Measurements from ENCODE around the gene HLA-B. TPM values are rescaled to one million over a fixed set of nuclear protein-coding genes. Genes with fewer than 3 reads are reported as not detected.
A peak's percentile ranks its signal among the peaks of the same experiment; 100 is the strongest.

Gene HLA-B
- total and polyA plus RNA-seq, 7 experiments from 2014 or later: 5,136 to 7,459 (median 5,516) TPM

DNA sequence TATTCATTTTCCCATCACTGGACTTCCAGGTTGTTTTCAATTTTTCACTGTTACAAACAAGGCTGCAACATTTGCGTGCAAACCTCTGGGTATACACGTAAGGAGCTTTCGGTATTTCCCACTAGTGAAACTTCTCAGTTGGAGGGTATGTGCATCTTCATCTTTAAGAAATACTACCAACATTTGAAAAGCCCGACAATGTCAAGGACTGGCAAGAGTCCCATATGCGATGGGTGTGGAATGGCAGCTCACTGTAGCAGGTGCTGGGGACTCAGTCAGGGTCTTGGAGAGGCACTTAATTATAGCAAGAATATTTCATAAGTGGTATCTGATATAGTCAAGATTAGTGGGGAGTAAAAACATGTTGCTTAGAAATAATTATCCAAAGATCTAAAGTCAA is 8.9 kb upstream of the HLA-B start:
- peaks cover 0 to 8% (median 0%) of the 10 kb centered on the region in 11 donors for H3K9me3 Mint-ChIP-seq
- Histone ChIP-seq H3K9me3 (ENCODE audit: control insufficient read depth in 2 of 3, low read length in 3 of 3) (no peaks in the 10 kb centered on the region), H3K36me3 (ENCODE audit: control insufficient read depth in 2 of 3, insufficient read depth in 3 of 3, low read length in 3 of 3) (no peaks in the 10 kb centered on the region), H3K27ac (ENCODE audit: low read depth, low read length) (no peak overlapping the region), H3K27me3 (ENCODE audit: control insufficient read depth in 2 of 2, insufficient read depth in 2 of 2, low read length in 2 of 2) (no peaks in the 10 kb centered on the region), H3K4me3 (ENCODE audit: low read length) (no peak overlapping the region), H3K4me1 (ENCODE audit: control insufficient read depth in 2 of 2, insufficient read depth in 2 of 2, low read length in 2 of 2) (peaks cover 0 to 4% of the 10 kb centered on the region in 2 donors)
- ChIA-PET POLR2A (interaction anchor here (0.6 to 7.7 kb wide), 12 partner anchors 8 to 234 kb away, joined by 3 to 131 read pairs (median 15); partner anchors contain the start of gene PSORS1C2), CTCF (interaction anchor here (0.7 to 5.3 kb wide), 14 partner anchors 8 to 230 kb away, joined by 3 to 79 read pairs (median 6); partner anchors contain the start of genes HLA-B and PSORS1C2)
- no peak for DNase-seq
- peak overlapping the region in 1 of 9 donors; percentile 40 for H3K27ac Mint-ChIP-seq
- peak overlapping the region; percentile 24 to 92 (median 78) for H3K4me3 Mint-ChIP-seq
- peaks cover 4 to 32% (median 17%) of the 10 kb centered on the region in 7 donors for H3K4me1 Mint-ChIP-seq
- peaks cover 0 to 9% (median under 1%) of the 10 kb centered on the region in 5 donors for H3K36me3 Mint-ChIP-seq
- no peak for ATAC-seq
- H3K27me3 Mint-ChIP-seq: peaks cover 0 to 82% (median 19%) of the 10 kb centered on the region in 5 donors
- intact Hi-C loops (cut with micrococcal nuclease): loop anchor here (1.0 to 2.0 kb wide), 2 partner anchors 15 to 174 kb away; no protein-coding TSS in a partner anchor

- ATAC-seq (no peak), DNase-seq (no peak)
- no peak overlapping the region for H3K4me3 ChIP-seq (ENCODE audit: low read length)
- ChIA-PET POLR2A (interaction anchor here (0.6 to 7.7 kb wide), 6 partner anchors 10 to 1041 kb away, joined by 3 to 131 read pairs (median 10); no protein-coding TSS in a partner anchor), CTCF (interaction anchor here (1.2 to 5.3 kb wide), 2 partner anchors 168 to 219 kb away, joined by 3 to 79 read pairs; no protein-coding TSS in a partner anchor)
- H3K36me3 ChIP-seq (ENCODE audit: control insufficient read depth in 2 of 3, insufficient read depth in 3 of 3, low read length in 3 of 3): no peaks in the 10 kb centered on the region
- Mint-ChIP-seq H3K36me3 (peaks cover 0 to 16% (median 3%) of the 10 kb centered on the region in 5 donors), H3K9me3 (peaks cover 0 to 9% (median 2%) of the 10 kb centered on the region in 11 donors), H3K27me3 (peaks cover 0 to 70% (median 8%) of the 10 kb centered on the region in 5 donors), H3K4me1 (peaks cover 13 to 50% (median 29%) of the 10 kb centered on the region in 7 donors), H3K4me3 (peak overlapping the region in 1 of 10 donors; percentile 8), H3K27ac (peak overlapping the region in 2 of 9 donors; percentile 4 to 67)
- peaks cover 2 to 4% of the 10 kb centered on the region in 2 donors for H3K4me1 ChIP-seq (ENCODE audit: control insufficient read depth in 2 of 2, insufficient read depth in 2 of 2, low read length in 2 of 2)
- H3K27me3 ChIP-seq (ENCODE audit: control insufficient read depth in 2 of 2, insufficient read depth in 2 of 2, low read length in 2 of 2): no peaks in the 10 kb centered on the region
- no peak overlapping the region for H3K27ac ChIP-seq (ENCODE audit: low read depth, low read length)
- no peaks in the 10 kb centered on the region for H3K9me3 ChIP-seq (ENCODE audit: control insufficient read depth in 2 of 3, low read length in 3 of 3)
- intact Hi-C loops (cut with micrococcal nuclease): no loop called here
These were observed 6.8 kb upstream of the HLA-B start for GRCh38 chr6:31363811-31364210.

- Mint-ChIP-seq H3K27ac (no peak overlapping the region), H3K9me3 (peaks cover 0 to 9% (median 2%) of the 10 kb centered on the region in 11 donors), H3K27me3 (peaks cover 0 to 59% (median 6%) of the 10 kb centered on the region in 5 donors), H3K4me3 (no peak overlapping the region), H3K36me3 (peaks cover 0 to 18% (median 3%) of the 10 kb centered on the region in 5 donors), H3K4me1 (peaks cover 19 to 61% (median 39%) of the 10 kb centered on the region in 7 donors)
- Histone ChIP-seq H3K27me3 (ENCODE audit: control insufficient read depth in 2 of 2, insufficient read depth in 2 of 2, low read length in 2 of 2) (no peaks in the 10 kb centered on the region), H3K27ac (ENCODE audit: low read depth, low read length) (no peak overlapping the region), H3K4me3 (ENCODE audit: low read length) (no peak overlapping the region), H3K4me1 (ENCODE audit: control insufficient read depth in 2 of 2, insufficient read depth in 2 of 2, low read length in 2 of 2) (peaks cover 4 to 6% of the 10 kb centered on the region in 2 donors), H3K9me3 (ENCODE audit: control insufficient read depth in 2 of 3, low read length in 3 of 3) (no peaks in the 10 kb centered on the region), H3K36me3 (ENCODE audit: control insufficient read depth in 2 of 3, insufficient read depth in 3 of 3, low read length in 3 of 3) (no peaks in the 10 kb centered on the region)
- CTCF ChIA-PET: no interaction called here
- no peak for DNase-seq
- ATAC-seq: no peak
- POLR2A ChIA-PET: interaction anchor here (0.6 to 1.7 kb wide), 4 partner anchors 9 to 853 kb away, joined by 3 to 6 read pairs (median 4); no protein-coding TSS in a partner anchor
- intact Hi-C loops (cut with micrococcal nuclease): no loop called here
These were observed 5.8 kb upstream of the HLA-B start for GRCh38 chr6:31362751-31363150.

DNA sequence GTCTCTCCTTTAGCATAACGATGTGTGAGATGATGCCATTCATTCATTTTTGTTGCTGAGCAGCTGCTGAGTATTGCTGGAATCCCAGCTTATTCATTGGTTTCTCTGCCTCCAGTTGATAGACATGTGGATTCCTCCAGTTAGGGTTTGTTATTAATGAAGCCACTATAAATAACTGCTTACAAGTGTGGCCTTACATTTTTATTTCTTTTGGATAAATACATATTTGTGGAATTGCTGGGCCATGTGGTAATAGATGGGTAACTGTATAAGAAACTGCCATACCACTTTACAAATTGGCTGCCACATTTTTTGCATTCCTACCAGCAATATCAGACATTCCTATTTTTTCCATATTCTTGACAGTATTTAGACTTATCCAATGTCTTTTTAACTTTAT is 2.6 kb upstream of the HLA-B start:
- no peak overlapping the region for H3K27ac ChIP-seq (ENCODE audit: low read depth, low read length)
- intact Hi-C loops (cut with micrococcal nuclease): loop anchor here (5.0 to 10.0 kb wide), 4 partner anchors 742 to 1613 kb away; partner anchors contain the start of genes HLA-A (in 1 of the 2), MRPS18B (in 1 of the 2) and PPP1R10 (in 1 of the 2)
- peaks cover 4 to 12% of the 10 kb centered on the region in 2 donors for H3K4me1 ChIP-seq (ENCODE audit: control insufficient read depth in 2 of 2, insufficient read depth in 2 of 2, low read length in 2 of 2)
- no peak for ATAC-seq
- POLR2A ChIA-PET: interaction anchor here (0.6 to 4.4 kb wide), 5 partner anchors 11 to 167 kb away, joined by 4 to 63 read pairs (median 4); no protein-coding TSS in a partner anchor
- no peak overlapping the region for H3K4me3 ChIP-seq (ENCODE audit: low read length)
- H3K36me3 ChIP-seq (ENCODE audit: control insufficient read depth in 2 of 3, insufficient read depth in 3 of 3, low read length in 3 of 3): peaks cover 15 to 24% (median 15%) of the 10 kb centered on the region in 3 experiments
- no peaks in the 10 kb centered on the region for H3K9me3 ChIP-seq (ENCODE audit: control insufficient read depth in 2 of 3, low read length in 3 of 3)
- H3K36me3 Mint-ChIP-seq: peaks cover 0 to 40% (median 16%) of the 10 kb centered on the region in 5 donors
- no peak for DNase-seq
- CTCF ChIA-PET: interaction anchor here (2.1 kb wide), 1 partner anchor 162 kb away, joined by 7 read pairs; no protein-coding TSS in a partner anchor
- peak overlapping the region in 4 of 9 donors; percentile 12 to 100 (median 60) for H3K27ac Mint-ChIP-seq
- H3K27me3 Mint-ChIP-seq: peaks cover 0 to 38% (median 0%) of the 10 kb centered on the region in 5 donors
- peaks cover 27 to 53% (median 40%) of the 10 kb centered on the region in 7 donors for H3K4me1 Mint-ChIP-seq
- H3K27me3 ChIP-seq (ENCODE audit: control insufficient read depth in 2 of 2, insufficient read depth in 2 of 2, low read length in 2 of 2): no peaks in the 10 kb centered on the region
- H3K4me3 Mint-ChIP-seq: peak overlapping the region in 7 of 10 donors; percentile 13 to 97 (median 47)
- H3K9me3 Mint-ChIP-seq: peaks cover 0 to 11% (median 3%) of the 10 kb centered on the region in 11 donors

DNA sequence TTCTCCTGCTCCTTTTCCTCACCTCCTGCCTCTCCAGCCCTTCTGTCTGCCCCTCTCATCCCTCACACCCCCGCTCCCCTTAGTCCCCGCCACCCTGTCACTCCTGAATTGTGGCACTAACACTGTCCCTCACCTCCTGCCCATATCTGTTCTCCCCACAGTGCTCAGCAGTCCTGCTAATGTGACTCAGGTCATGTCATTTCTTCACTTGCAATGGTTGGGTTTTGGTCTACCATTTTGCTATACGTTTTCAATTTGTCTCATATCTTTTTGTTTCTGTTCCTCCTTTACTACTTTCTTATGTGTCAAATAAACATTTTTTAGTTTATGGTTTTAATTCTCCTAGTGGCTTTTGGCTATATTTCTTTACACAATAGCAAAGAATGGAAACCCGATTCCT is 1.3 kb upstream of the HLA-B start:
- H3K27me3 ChIP-seq (ENCODE audit: control insufficient read depth in 2 of 2, insufficient read depth in 2 of 2, low read length in 2 of 2): no peaks in the 10 kb centered on the region
- peaks cover 0 to 52% (median 29%) of the 10 kb centered on the region in 5 donors for H3K36me3 Mint-ChIP-seq
- H3K4me3 ChIP-seq (ENCODE audit: low read length): peak overlapping the region; percentile 68
- peaks cover 36 to 54% (median 45%) of the 10 kb centered on the region in 7 donors for H3K4me1 Mint-ChIP-seq
- peaks cover 18 to 37% (median 27%) of the 10 kb centered on the region in 3 experiments for H3K36me3 ChIP-seq (ENCODE audit: control insufficient read depth in 2 of 3, insufficient read depth in 3 of 3, low read length in 3 of 3)
- H3K27me3 Mint-ChIP-seq: peaks cover 0 to 29% (median 0%) of the 10 kb centered on the region in 5 donors
- POLR2A ChIA-PET: interaction anchor here (0.6 to 4.4 kb wide), 11 partner anchors 8 to 269 kb away, joined by 3 to 63 read pairs (median 4); no protein-coding TSS in a partner anchor
- intact Hi-C loops (cut with micrococcal nuclease): loop anchor here (5.0 to 10.0 kb wide), 4 partner anchors 741 to 1614 kb away; partner anchors contain the start of genes HLA-A (in 1 of the 2), MRPS18B (in 1 of the 2) and PPP1R10 (in 1 of the 2)
- H3K9me3 ChIP-seq (ENCODE audit: control insufficient read depth in 2 of 3, low read length in 3 of 3): no peaks in the 10 kb centered on the region
- H3K4me3 Mint-ChIP-seq: peak overlapping the region; percentile 80 to 100 (median 98)
- H3K27ac ChIP-seq (ENCODE audit: low read depth, low read length): peak overlapping the region; percentile 100
- peaks cover 15 to 23% of the 10 kb centered on the region in 2 donors for H3K4me1 ChIP-seq (ENCODE audit: control insufficient read depth in 2 of 2, insufficient read depth in 2 of 2, low read length in 2 of 2)
- H3K9me3 Mint-ChIP-seq: peaks cover 0 to 11% (median 3%) of the 10 kb centered on the region in 11 donors
- CTCF ChIA-PET: interaction anchor here (1.3 to 2.2 kb wide), 3 partner anchors 8 to 163 kb away, joined by 3 to 12 read pairs (median 5); no protein-coding TSS in a partner anchor
- peak overlapping the region; percentile 99 to 100 (median 100) for H3K27ac Mint-ChIP-seq
- DNase-seq: no peak
- ATAC-seq: no peak

DNA sequence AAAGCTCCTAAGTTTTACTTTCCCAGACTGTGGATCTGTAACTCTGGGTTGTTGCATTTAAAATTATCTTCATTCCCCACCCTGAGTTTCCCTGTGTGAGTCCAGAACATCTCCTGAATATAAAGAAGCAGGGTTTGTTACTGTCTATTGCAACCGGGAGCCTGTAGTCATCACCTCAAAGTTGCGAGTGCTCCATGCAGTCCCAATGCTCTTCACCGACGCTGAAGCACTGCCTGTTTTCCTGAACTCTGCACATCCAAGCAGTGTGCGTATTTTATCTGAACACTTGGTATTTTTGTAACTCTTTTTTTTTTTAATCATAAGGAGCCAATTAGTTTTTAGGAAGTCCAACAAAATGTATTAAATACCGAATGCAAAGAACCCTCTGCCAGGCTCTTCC is 907 bp upstream of the HLA-B start:
- H3K9me3 Mint-ChIP-seq: peaks cover 0 to 11% (median 3%) of the 10 kb centered on the region in 11 donors
- H3K27ac ChIP-seq (ENCODE audit: low read depth, low read length): peak overlapping the region; percentile 100
- peaks cover 41 to 58% (median 50%) of the 10 kb centered on the region in 7 donors for H3K4me1 Mint-ChIP-seq
- ChIA-PET CTCF (interaction anchor here (1.3 to 2.2 kb wide), 3 partner anchors 9 to 163 kb away, joined by 3 to 12 read pairs (median 5); no protein-coding TSS in a partner anchor), POLR2A (interaction anchor here (0.6 to 4.4 kb wide), 14 partner anchors 9 to 865 kb away, joined by 3 to 63 read pairs (median 4); no protein-coding TSS in a partner anchor)
- peaks cover 0 to 26% (median 0%) of the 10 kb centered on the region in 5 donors for H3K27me3 Mint-ChIP-seq
- peaks cover 0 to 56% (median 33%) of the 10 kb centered on the region in 5 donors for H3K36me3 Mint-ChIP-seq
- ATAC-seq (no peak), DNase-seq (no peak)
- H3K27me3 ChIP-seq (ENCODE audit: control insufficient read depth in 2 of 2, insufficient read depth in 2 of 2, low read length in 2 of 2): no peaks in the 10 kb centered on the region
- peak overlapping the region; percentile 99 to 100 (median 100) for H3K27ac Mint-ChIP-seq
- H3K4me3 ChIP-seq (ENCODE audit: low read length): peak overlapping the region; percentile 68
- H3K9me3 ChIP-seq (ENCODE audit: control insufficient read depth in 2 of 3, low read length in 3 of 3): no peaks in the 10 kb centered on the region
- H3K4me3 Mint-ChIP-seq: peak overlapping the region; percentile 80 to 100 (median 98)
- intact Hi-C loops (cut with micrococcal nuclease): loop anchor here (1.0 to 10.0 kb wide), 11 partner anchors 9 to 1614 kb away; partner anchors contain the start of genes HLA-C (in 2 of the 2), MRPS18B (in 2 of the 2), PPP1R10 (in 2 of the 2) and HLA-A (in 1 of the 2)
- H3K4me1 ChIP-seq (ENCODE audit: control insufficient read depth in 2 of 2, insufficient read depth in 2 of 2, low read length in 2 of 2): peaks cover 19 to 26% of the 10 kb centered on the region in 2 donors
- peaks cover 18 to 38% (median 32%) of the 10 kb centered on the region in 3 experiments for H3K36me3 ChIP-seq (ENCODE audit: control insufficient read depth in 2 of 3, insufficient read depth in 3 of 3, low read length in 3 of 3)
